CD4-positive, alpha-beta T cell treated with Interleukin-10 for 1 hour (primary cell): ENCODE measurements around the gene ILDR2.

ENCODE experiments used
- DNase-seq: peaks from one replicate; pipeline ENCODE4 v3.0.0-alpha.2; 2020

ILDR2 gene

DNA sequence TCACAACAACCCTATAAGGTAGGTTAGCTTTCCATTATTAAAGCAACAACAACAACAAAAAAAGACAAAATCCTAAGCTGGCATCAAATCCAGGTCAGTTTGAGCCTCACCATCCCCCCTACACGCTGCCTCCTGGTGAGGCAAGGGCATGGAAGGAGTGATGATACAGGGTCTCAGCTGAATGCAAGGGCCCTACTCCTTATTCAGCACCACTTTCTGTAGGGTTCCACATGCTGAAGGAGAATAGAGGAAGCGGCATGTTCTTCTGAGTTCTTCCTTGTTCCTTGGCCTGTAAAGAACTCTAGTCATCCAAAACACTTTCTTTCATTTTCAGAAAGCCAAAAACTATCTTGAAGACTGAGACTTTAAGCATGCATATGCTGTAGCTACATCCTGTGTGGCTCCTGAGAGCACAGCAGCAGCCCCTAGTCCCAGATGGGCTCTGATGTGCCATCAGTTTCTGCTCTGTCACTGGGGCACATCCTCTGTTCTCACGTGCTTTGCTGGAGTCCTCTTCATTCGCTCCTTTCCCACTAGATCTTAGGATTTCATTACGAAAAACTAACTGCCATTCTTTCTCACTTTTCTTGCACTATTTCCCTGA, 6.2 kb downstream of the ILDR2 start:
- no peak for DNase-seq

DNA sequence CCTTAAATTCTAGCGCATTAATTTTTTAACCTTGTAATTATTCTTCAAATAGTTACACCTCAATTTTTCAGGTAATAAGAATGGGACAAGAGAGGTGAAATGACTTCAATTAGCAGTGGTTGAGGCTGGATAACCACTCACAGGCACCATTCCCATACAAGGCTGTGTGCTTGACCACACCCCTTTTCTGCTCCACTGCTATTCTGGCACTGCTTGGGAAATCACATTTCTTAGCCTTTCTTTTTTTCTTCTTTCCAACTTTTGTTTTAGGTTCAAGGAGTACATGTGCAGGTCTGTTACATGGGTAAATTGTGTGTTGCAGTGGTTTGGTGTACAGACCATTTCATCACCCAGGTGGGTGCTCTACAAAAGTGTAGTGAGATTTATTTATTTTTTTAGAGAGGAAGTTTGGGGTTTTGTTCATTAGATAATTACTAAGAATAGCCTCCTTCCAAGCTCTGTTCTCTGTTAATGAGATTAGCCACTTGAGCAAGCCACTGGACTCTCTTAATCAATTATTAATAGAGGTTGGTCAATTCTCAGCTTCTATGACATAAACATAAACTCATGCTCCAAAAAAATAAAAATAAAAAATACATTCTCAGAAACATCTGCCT, 14.4 kb downstream of the ILDR2 start:
- DNase-seq: no peak

- DNase-seq: no peak
Measured at GRCh38 chr1:166956872-166957271, 18.5 kb downstream of the ILDR2 start.

GRCh38 chr1:166956057-166956850, 19.1 kb downstream of the ILDR2 start:
- DNase-seq: no peak

DNA sequence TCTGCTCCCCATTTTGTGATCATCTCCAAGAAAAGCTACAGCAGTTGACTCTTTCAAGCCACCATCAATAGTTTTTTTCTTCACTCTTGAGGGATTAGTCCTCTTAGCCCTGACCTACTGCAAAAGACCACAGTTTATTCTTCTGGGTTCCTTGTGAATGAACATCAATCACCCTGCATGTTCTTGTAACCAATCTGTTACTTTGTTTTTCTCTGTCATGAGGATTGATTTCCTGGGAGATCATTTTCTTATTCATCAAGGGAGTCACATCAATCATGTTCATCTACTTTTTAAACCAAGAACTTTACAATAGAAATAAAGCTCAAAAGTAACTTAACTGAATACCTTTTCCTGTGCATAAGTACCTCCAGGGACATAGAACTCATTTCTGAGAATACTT, 21.8 kb downstream of the ILDR2 start:
- no peak for DNase-seq

DNA sequence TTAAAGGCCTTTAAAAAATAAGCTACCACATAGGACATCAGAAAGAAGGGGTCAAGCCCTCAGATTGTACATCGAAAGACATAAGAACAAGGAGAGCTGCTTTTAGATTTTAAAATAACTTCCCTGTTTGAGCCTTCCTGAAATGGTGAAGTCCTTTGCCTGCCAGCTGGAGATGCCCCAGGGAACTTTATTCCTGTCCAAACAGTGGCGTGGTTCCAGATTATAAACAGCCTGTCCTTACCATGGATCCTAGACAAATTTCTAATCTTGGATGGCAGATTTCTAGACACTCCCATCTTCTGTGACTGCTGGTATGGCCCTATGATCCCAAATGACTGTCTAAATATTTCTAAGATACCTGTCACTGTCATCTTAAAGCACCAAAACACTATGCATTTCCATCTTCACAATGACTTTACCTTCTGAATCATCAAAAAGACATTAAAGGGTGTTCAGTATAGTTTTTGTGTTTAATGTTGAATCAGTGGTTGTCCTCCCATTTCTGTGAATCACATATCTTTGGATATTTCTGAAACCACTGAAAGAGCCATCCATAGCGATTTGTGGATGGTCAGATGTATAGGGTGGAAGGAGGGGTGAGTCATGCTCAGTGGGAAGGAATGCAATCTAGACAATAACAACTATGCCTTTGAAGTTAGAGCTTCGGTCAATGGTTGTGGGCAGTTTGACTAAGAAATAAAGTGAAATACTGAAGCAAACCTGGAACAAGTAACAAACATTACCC, 23.2 kb downstream of the ILDR2 start:
- no peak for DNase-seq

GRCh38 chr1:166951050-166951449, 24.3 kb downstream of the ILDR2 start:
- no peak for DNase-seq

- no peak for DNase-seq
Measured at GRCh38 chr1:166950156-166950555, 25.2 kb downstream of the ILDR2 start.

GRCh38 chr1:166948856-166949350, 26.4 kb downstream of the ILDR2 start:
- no peak for DNase-seq

DNA sequence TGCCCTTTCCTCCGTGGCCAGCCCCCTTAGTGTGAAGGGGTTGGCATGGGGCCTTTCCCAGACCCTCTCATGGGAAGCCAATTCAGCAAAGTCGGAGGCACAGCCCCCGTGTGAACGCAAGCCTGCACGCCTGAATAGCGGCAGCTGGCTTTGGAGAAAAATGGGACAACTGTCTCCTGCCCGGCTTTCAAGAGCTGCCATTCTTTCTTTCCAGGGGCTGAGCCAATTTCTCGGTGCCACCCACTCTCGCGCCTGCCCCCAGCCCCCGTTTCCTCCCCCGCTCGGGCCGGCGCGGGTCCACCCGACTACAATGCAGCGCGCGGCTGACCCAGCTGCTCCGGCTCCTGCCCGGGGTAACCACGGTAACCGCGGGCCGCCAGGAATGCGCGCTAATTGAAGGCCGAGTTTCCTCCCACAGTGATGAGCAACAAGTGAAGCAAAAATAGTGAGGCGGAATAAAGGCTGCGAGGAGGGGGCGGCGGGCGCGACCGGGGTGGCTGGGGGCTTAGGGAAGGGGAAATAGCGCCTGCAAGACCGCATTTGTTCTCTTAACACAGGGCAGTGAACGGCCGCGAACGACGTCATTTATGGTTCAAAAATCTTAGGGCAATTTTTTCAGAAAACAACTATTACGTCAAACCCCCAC, 27.8 kb downstream of the ILDR2 start:
- DNase-seq: no peak

- DNase-seq: no peak
Measured at GRCh38 chr1:166944186-166944967, 31.0 kb downstream of the ILDR2 start.

GRCh38 chr1:166939741-166940375, 35.5 kb downstream of the ILDR2 start:
- DNase-seq: no peak

DNA sequence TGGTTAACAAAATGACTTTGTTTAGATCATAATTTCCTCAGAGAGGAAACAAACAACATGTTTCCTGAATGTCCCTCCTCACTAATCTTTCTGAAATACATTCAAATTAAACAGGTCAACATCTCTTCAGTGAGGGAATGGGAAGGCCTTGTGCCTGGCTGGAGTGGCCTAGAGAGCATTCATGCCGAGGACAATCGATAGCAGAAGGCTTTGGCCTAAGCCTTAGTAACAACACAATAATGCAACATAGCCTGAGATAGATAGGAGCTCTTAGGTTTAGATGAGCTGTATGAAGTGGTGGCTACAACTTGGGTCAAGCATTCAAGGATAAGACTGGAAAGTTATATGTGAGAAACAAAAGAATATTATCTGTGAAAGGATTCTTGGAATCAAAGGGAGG, 37.4 kb downstream of the ILDR2 start:
- DNase-seq: no peak

- DNase-seq: no peak
Measured at GRCh38 chr1:166937329-166937728, 38.0 kb downstream of the ILDR2 start.

GRCh38 chr1:166933633-166934032, 41.7 kb downstream of the ILDR2 start:
- DNase-seq: no peak

DNA sequence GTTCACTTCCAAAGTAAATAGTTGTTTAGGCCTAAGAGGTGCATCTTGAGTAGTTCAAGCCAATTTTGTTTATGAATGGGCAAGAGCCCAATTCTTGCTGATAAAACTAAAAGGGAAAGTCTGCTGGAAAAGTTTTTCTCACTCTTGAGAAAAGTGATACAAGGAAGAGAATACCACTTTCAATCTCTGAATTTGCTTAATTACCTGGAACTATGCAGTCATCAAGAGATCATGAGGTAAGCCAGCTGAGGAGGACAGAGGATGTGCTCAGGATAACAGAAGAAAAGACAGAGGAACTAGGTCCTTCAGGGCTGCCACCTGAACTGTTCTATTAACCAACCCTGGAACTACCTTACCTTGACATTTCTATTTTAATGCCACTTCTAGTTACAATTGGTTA, 42.2 kb downstream of the ILDR2 start:
- no peak for DNase-seq

DNA sequence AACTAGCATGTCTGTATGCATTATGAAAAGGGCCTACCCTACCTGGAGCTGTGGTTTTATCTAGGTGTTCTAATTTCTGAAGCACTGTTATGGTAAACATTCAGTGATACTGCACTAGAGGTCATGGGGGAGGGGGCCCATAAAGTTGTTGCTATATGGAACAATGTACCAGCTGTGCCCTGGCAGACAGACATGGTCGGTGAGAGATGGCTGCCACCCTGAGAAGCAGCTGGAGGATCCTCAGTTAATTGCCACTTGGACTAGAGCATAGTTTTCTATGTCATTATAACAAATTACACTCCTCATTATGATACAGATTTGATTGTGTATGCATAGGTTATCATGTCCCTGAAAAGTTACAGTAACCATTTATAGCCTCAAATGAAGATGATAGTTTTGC, 45.4 kb downstream of the ILDR2 start:
- no peak for DNase-seq

DNA sequence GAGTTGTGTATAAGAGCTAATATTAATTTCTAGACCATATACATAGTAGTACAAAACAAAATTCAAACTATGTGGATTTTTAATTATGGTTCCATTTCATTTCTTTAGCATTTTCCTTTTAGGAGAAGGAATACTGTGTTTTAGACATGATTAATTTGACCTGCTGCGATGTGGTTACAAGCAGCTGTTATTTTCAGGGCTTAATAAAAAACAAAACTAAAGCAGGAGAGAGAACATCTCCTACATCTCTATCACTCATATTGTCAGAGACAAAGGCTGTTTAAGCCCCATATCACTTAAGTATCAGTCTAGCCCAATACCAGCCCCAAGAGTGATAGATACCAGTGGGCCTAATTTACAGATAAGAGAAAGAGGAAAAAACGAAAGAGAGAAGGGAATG, 47.6 kb downstream of the ILDR2 start:
- no peak for DNase-seq

- no peak for DNase-seq
Measured at GRCh38 chr1:166925810-166926478, 49.4 kb downstream of the ILDR2 start.

- no peak for DNase-seq
Measured at GRCh38 chr1:166924823-166925541, 50.4 kb downstream of the ILDR2 start.
